ENCODE data around the gene ATF6B.
"Not testable (repeated sequence)": the region's sequence is repeated elsewhere in the genome, so short reads cannot be mapped to it uniquely, and the experiment has no call there.

The ATF6B gene

GRCh38 chr6:32081168-32081990 is 46.7 kb downstream of the ATF6B start:
- DNase-seq (ENCODE audit: low read depth): no peak

GRCh38 chr6:32079566-32080290 is 48.3 kb downstream of the ATF6B start:
- no peak for DNase-seq (ENCODE audit: low read depth)

GRCh38 chr6:32076321-32076809 is 51.7 kb downstream of the ATF6B start:
- no peak for DNase-seq (ENCODE audit: low read depth)

GRCh38 chr6:32075781-32076180 is 52.3 kb downstream of the ATF6B start:
- DNase-seq (ENCODE audit: low read depth): no peak

GRCh38 chr6:32074996-32075532 is 53.0 kb downstream of the ATF6B start:
- DNase-seq (ENCODE audit: low read depth): no peak

GRCh38 chr6:32073613-32074012 is 54.4 kb downstream of the ATF6B start:
- DNase-seq (ENCODE audit: low read depth): no peak

- no peak for DNase-seq (ENCODE audit: low read depth)
Measured at GRCh38 chr6:32073101-32073500, 54.9 kb downstream of the ATF6B start.

GRCh38 chr6:32070814-32071543 is 57.1 kb downstream of the ATF6B start:
- DNase-seq (ENCODE audit: low read depth): no peak

GRCh38 chr6:32069878-32070515 is 58.0 kb downstream of the ATF6B start:
- no peak for DNase-seq (ENCODE audit: low read depth)

- DNase-seq (ENCODE audit: low read depth): no peak
Measured at GRCh38 chr6:32069460-32069859, 58.6 kb downstream of the ATF6B start.

GRCh38 chr6:32068867-32069266 is 59.2 kb downstream of the ATF6B start:
- DNase-seq (ENCODE audit: low read depth): no peak

- not testable (repeated sequence) for DNase-seq (ENCODE audit: low read depth)
Measured at GRCh38 chr6:32068315-32068714, 59.7 kb downstream of the ATF6B start.

GRCh38 chr6:32067521-32067920 is 60.5 kb downstream of the ATF6B start:
- not testable (repeated sequence) for DNase-seq (ENCODE audit: low read depth)

Measured in stimulated activated CD8-positive, alpha-beta memory T cell treated with anti-CD3 and anti-CD28 coated beads, Interleukin-12 subunit alpha, Interleukin-12 subunit beta, amount 100 ng/mL, for 1 hour (primary cell).